Hematopoietic multipotent progenitor cell treated with erythropoietin and hydrocortisone succinate and interleukin-3 and kit ligand, for 17 days (in vitro differentiated cells): ENCODE data around the gene TCTN1.
A peak's percentile ranks its signal among the peaks of the same experiment; 100 is the strongest.
"Not testable (repeated sequence)": the region's sequence is repeated elsewhere in the genome, so short reads cannot be mapped to it uniquely, and the experiment has no call there.

Experiments
- DNase-seq: peaks from one replicate; pipeline ENCODE4 v3.0.0-alpha.2; 2015; ENCODE audit warnings: low spot score

The TCTN1 gene

DNA sequence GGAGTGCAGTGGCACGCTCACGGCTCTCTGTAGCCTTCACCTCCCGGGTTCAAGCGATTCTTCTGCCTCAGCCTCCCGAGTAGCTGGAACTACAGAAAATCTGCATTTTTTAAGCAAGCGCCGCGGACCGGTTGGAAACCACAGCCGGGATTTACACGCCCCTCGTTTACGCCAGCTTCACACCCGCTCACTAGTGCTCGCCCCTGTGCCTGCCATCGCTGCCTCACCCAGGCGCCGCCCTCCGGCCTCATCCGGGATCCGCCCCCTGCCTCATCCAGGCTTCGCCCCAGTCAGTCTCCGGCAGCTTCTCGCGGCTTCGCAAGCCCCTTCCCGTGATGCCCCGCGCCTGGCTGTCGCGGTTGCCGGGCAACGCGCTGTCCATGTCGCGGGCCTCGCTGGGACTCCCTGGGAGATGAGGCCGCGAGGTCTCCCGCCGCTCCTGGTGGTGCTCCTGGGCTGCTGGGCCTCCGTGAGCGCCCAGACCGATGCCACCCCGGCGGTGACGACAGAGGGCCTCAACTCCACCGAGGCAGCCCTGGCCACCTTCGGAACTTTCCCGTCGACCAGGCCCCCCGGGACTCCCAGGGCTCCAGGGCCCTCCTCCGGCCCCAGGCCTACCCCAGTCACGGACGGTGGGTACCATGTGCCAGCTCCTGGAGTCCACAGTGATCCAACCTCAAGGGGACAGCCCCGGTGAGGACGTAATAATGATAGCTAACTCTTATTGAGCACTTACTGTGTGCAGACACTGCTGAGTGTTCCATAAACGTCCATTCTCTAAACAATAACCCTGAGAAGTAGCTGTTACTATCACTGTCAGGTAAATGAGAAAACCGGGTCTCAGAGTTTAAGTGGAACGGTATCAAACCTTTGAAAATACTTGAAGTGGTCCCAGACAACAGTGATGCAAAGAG is at the start of gene TCTN1:
Gene TCTN1, plus strand, starts transcription at position 359 of the 914 bp plus-strand sequence. Its CDS starts 54 bp downstream, at position 413.
- DNase-seq, result peak; percentile 91

DNA sequence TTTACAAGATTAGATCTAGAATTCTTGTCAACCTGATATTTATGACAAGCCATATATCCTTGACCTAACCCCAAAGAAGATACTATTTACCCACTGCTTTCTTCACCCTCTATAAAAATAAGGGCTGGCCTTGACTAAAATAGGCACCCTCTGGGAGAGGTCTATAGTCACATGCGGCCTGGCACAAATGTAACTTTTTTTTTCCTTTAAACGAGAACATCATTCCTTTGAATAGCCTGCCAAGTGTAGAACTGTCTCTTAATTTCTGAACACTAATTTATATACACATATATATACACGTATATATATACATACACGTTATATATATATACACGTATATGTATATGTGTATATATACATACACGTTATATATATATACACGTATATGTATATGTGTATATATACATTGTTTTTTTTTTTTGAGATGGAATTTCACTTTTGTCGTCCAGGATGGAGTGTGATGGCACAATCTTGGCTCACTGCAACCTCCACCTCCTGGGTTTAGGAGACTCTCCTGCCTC is 49.4 kb upstream of the TCTN1 start:
- no peak for DNase-seq

DNA sequence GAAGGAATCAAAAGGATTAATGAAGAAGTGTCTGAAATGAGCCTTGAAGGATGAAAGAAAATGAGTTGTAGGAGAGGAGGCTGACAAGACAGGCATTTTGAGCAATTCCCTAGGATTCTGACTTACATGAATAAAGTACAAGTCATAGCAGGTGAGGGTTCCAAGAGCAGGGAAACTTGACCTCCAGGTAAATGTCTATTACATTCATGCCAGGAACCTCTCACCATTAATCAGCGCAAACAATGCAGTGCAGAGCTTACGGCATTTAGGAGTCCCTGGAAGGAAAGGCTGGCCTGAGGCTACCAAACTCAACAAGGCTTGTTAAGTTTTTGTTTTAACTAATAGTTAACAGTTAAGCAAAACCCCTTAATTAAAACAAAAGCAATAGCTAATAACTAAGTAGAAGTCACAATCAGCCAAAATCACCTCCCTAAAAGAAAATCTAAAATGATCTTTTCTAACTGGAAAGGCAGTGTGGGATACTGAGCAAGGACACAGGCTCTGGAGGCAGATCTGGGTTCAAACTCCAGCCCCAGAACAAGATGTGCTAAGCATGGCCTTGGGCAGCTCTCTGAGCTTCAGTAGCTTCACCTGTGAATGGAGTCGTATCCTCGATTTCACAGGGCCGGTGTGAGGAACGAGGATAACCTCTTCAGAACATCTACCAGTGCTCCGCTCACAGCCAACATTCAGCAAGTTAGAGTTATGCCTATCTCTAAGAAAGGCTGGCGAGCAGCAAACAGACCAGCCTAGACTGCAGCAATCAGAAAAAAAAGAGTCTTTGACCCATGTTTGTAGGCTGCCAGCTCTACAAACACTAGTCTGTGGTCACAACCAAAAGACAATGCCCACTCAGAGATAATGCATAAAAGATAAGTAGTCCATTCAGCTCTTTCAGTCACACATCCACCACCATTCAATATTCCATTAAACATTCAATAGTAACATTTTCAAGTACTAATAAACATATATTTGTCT is 47.7 kb upstream of the TCTN1 start:
- DNase-seq, result no peak

DNA sequence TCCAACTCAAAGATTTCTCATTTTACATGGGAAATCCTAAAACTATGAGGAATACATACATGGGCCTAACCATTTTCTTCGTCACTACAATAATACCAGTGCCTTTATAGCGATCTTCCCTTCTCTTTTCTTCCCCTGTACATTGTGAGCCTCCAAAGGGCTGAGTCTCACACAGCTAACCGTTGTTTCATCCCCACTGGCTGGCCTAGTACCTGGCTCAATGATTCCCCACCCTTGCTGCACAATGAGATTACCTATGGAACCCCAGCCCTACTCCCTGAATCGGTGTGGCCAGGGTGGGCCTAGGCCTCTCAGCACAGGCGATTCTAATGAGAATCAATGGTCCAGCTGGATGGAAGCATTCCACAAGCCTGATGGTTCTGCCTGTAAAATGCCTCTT is 46.9 kb upstream of the TCTN1 start:
- DNase-seq, result no peak

DNA sequence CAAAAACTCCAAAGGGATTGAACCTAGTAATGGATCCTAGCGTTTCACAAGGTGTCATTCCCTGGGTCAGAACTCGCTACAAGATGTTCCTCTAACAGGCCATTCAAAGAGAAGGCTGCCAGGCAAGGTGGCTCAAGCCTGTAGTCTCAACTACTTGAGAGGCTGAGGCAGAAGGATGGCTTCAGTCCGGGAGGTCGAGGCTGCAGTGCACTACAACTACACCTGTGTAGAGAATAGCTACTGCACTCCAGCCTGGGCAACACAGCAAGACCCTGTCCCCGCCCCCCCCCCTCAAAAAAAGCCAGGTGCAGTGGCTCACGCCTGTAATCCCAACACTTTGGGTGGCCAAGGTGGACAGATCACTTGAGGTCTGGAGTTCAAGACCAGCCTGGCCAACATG is 45.2 kb upstream of the TCTN1 start:
- DNase-seq, result no peak

DNA sequence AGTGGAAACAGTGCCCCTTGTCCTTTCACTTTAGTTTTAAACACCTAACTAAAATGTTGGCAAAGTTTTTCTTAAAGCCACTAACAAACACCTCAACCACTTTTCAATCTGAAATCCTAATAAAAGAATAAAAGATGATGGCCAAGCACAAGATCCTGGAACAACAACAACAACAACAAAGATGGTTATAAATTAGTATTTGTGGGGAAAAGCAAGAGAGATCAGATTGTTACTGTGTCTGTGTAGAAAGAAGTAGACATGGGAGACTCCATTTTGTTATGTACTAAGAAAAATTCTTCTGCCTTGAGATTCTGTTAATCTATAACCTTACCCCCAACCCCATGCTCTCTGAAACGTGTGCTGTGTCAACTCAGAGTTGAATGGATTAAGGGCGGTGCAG is 44.1 kb upstream of the TCTN1 start:
- DNase-seq, result not testable (repeated sequence)

DNA sequence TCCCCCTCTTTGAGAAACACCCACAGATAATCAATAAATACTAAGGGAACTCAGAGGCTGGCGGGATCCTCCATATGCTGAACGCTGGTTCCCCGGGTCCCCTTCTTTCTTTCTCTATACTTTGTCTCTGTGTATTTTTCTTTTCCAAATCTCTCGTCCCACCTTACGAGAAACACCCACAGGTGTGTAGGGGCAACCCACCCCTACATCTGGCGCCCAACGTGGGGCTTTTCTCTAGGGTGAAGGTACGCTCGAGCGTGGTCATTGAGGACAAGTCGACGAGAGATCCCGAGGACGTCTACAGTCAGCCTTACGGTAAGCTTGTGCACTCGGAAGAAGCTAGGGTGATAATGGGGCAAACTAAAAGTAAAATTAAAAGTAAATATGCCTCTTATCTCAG is 43.1 kb upstream of the TCTN1 start:
- not testable (repeated sequence) for DNase-seq

DNA sequence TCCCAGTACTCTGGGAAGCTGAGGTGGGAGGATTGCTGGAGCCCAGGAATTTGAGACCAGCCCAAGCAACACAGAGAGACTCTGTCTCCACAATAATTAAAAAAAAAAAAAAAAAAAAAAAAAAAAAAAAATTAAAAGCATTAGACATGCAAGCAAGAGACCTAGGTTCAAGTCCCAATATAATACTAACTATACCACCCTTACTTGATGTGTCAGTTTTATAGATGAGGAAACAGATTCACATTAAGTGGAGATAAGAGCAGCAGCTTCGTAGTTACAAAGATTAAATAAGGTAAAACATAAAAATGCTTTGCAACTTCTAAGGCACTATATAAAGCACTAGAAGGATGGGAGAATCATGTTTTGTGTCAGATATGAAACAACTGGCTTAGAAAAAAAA is 39.9 kb upstream of the TCTN1 start:
- DNase-seq, result no peak

DNA sequence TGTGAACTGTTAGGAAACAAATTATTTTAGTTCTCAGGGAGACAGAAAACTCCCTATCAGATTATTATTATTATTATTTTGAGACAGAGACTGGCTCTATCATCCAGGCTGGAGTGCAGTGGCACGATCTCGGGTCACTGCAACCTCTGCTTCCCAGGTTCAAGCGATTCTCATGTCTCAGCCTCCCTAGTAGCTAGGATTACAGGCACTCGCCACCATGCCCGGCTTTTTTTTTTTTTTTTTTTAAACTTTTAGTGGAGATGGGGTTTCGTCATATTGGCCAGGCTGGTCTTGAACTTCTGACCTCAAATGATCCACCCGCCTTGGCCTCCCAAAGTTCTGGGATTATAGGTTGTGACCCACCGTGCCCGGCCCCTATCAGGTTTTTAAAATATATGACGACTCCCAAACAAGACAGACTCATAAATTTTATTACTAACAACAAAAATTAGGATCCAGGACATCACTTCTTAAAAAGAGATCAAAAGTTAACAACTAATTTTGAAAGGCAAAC is 39.2 kb upstream of the TCTN1 start:
- not testable (repeated sequence) for DNase-seq

DNA sequence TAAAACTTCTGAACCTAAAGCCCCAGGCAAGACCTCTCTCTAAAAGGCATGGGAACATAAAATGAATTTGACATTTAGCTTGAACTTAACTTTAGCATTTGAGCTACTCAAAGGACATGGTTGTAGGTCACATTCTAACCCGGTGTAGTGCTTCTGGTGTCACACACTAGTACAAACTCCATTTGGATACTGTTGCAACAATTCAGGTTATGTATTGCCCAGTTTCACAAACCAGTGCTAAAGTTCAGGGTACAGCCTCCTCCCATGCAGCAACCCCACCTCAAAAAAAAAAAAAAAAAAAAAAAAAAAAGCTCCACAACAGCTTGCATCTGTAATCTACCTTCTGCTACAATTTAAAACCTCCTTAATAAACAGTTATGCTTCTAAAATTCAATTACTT is 38.6 kb upstream of the TCTN1 start:
- DNase-seq, result no peak

DNA sequence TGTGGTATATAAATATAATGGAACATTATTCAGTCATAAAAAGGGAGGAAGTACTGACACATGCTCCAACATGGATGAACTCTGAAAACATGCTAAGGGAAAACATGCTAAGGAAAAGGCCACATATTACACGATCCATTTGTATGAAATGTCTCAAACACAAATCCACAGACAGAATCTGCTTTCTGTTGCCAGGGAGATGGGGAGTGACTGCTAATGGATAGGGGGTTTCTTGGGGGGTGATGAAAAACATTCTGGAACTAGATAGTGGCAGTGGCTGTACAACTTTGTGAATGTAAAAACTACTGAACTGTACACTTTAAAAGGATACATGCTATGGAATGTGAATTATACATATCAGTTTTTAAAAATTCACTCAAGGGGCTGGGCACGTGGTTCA is 37.4 kb upstream of the TCTN1 start:
- no peak for DNase-seq

DNA sequence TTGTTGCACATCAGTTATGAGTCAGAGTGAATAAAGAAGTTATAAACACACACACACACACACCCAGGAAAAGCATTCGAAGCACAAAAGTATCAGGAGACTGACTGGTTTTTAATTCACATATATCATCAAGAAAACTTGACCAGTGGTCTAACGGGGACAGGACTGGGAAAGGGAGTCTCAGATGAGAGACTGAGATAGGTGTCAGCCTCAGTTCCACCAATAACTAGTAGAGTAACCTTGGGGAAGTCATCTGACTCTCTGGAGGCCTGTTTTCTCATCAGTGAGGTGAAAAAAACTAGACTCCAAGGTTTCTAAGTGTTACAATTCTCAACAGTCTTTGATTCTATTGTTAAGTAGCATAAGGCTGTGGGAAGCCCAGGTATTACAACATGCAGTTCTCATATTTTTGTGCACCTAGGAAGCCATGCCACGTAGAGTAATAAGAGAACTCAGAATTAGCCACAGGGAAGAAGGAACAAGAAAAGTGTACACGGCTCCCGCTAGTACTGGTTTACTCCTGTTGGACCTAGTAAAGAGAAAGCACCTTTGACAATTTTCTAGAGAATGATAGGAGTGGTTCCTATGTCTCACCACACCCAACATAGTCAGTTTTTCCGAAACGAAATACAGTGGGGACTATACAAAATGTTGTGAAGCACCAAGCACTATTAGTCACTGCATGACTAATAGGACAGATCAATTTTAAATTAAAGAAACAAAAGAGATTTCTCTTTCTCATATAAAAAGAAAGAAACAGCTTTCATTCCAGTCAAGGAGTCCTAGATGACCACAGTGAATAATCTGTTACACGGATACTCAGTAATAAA is 35.9 kb upstream of the TCTN1 start:
- no peak for DNase-seq

DNA sequence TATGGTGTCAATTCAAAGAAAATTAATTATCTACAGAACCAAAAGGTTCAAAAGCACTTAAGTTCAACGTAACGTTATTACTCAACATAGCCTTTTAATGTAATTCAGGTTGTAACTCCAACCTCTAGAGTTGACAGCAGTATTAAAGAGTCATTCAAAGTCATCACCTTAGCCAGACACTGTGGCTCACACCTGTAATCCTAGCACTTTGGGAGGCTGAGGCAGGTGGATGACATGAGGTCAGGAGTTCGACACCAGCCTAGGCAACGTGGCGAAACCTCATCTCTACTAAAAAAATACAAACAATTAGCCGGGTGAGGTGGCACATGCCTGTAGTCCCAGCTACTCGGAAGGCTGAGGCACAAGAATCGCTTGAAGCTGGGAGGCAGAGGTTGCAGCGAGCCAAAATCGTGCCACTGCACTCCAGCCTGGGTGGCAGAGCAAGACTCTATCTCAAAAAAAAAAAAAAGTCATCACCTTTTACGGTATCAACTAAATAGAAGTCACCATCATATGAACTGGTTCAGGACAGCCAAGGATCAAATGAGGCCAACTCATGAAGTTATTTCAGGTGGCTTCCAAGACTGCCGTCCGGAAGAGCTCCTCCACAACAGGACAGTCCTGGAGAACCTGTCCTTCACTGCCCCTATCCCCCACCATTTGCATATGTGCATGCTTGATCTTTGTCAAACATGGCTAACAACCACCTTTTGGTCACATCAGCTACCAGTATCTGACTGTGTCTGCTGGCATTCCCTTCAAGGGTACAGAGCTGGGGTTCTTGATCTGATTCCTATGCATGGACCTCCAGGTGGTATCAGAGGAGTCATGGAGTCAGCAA is 35.0 kb upstream of the TCTN1 start:
- no peak for DNase-seq

DNA sequence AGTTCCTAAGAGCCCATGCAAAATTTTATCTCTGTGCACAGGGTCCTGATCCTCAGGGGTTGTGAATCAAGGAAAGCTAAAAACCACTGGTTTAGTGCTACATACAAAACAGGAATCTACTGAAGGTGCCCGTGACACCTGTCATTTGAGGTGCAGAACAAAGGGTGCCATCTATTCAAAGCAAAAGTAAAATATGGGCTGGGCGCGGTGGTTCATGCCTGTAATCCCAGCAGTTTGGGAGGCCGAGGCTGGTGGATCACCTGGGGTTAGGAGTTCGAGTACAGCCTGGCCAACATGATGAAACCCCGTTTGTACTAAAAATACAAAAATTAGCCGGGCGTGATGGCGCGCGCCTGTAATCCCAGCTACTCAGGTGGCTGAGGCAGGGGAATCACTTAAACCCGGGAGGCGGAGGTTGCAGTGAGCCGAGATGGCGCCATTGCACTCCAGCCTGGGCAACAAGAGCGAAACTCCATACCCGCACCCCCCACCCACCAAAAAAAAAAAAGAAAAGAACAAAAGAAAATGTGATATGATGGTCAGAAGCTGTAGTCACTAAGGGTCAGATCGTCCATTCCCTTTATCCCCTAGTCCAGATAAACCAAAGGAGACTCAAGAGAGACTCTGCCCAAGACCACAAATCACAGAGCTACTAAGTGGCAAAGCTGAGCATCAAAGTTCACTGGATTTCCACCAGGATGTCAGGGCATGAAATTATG is 34.2 kb upstream of the TCTN1 start:
- no peak for DNase-seq

DNA sequence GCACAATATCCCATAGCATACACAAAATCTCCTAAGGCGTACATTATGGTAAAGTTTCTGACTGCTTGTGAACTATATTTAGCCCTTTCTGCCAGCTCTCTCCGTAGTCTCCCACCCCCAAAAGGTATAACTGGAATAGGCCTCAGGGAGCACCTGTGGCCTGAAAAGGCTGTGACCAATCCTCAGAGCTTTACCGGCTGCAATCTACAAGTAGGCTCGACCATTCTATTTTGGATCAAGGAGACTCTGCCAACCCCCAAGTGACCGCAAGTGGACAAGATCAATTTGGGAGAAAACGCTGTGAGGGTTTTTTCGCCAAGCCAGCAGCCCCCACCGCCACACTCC is 32.0 kb upstream of the TCTN1 start:
- DNase-seq, result peak; percentile 21

DNA sequence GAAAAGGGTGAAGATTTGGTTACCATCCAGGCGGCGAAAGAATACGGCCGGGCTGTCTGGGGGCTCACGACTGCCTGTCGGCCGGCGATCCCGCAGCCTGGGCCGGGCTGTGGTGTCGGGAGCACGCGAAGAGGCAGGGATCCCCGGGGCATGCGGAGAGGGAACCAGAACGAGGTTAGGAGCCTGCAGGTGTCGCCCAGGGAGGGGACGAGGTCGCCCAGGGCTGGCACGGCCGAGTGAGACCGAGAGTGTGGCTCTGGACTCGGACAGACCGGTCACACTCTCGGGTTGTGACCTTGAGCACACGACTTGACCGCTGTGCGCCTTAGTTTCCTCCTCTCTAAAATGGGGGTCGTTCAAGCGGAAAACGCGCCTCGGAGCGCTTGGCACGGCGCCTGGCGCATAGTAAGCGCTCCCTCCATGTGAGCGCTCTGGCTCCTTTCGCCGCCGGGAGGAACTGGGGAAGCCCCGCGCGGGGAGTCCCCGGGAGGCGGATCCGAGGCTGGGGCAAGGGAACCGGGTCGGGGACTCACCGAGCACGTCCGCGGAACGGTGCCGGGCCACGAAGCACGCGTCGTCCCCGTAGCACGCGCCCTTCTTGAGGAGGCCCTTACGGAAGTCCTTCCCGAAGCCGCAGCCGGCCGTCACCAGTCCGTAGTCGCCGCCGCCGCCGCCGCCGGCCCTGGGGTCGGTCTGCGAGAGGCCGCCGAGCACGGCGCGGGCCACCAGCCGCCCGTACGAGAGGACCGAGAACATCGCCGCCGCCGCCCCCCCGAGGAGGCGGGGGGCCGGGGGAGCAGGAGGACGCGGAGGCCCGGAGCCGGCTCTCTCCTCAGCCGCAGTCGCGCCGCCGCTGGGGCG is 31.4 kb upstream of the TCTN1 start:
- DNase-seq, result peak; percentile 73

DNA sequence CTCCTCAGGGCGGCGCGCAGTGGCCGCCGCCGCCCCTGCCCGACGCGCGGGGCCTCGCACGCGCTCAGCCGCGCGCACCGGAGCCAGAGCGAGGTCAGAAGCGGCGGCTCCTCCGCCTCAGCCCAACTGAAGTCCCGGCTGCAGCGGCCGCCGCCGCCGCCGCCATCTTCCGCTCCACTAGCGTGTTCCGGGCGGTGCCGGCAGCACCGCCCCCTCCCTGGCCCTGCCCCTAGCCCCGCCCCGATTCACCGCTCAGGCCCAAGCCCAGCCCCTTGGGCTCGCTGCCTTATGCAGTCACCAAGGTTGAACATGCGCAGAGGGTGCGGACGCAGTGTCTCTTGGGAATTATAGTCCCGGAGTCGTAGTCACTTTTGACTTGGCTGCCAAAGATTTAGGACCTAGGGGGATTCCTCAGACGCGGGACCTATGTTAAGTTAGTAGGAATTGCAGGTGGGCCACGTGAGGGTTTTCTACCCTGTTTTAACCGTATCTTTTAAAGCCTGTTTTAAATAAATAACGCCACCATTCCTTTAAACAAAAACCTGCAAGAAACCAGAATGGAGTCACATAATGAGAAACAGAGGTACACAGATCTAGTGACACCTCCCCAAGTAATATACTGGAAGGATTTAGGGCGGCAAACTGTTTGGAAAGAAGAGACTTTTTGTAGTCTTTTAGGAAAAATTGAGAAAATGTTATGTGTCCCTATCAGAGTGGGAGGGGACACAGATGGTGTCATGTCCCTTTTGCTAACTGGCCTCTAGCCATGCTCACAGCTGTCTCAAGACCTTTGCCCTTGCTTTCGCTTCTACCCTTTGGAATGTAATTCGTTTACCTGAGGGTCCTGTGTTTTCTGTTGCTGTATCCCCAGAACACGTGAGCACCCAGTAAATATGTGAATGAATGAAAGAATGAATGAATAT is 30.5 kb upstream of the TCTN1 start, which contains the start of gene PPTC7:
Gene PPTC7, minus strand, starts transcription at position 182 of the 923 bp plus-strand sequence. CDS start 287 bp downstream, outside the sequence.
- peak; percentile 97 for DNase-seq
